IPS-20b (cell line): ENCODE data around the gene COL6A3.

Experiments used
- H3K27ac ChIP-seq: one replicate; pipeline ENCODE4 v1.5.1; 2013; ENCODE audit warnings: low read length
- H3K27me3 ChIP-seq: 2 replicates; pipeline ENCODE4 v1.6.1; 2013; ENCODE audit warnings: mild to moderate bottlenecking, low read length, inconsistent platforms; ENCODE audit not compliant: insufficient read depth
- H3K36me3 ChIP-seq: 2 replicates; pipeline ENCODE4 v1.6.1; 2013; ENCODE audit warnings: low read depth, mild to moderate bottlenecking, inconsistent platforms, low read length, moderate library complexity; ENCODE audit not compliant: insufficient read depth
- H3K4me1 ChIP-seq: 2 replicates; pipeline ENCODE4 v1.6.1; 2013; ENCODE audit warnings: mild to moderate bottlenecking, control low read depth, inconsistent platforms, low read length, moderate library complexity; ENCODE audit not compliant: insufficient read depth
- H3K4me3 ChIP-seq: 2 replicates; pipeline ENCODE4 v1.5.1; 2013; ENCODE audit warnings: mild to moderate bottlenecking, low read length, inconsistent platforms
- H3K9ac ChIP-seq: 2 replicates; pipeline ENCODE4 v1.6.1; 2013; ENCODE audit warnings: low read depth, mild to moderate bottlenecking, inconsistent platforms, low read length, moderate library complexity
- H3K9me3 ChIP-seq: 2 replicates; pipeline ENCODE4 v1.6.1; 2013; ENCODE audit warnings: mild to moderate bottlenecking, low read depth, low read length, inconsistent platforms; ENCODE audit not compliant: insufficient read depth

Gene COL6A3

GRCh38 chr2:237437566-237437965 is 23.6 kb upstream of the COL6A3 start:
- peaks cover 13% of the 10 kb centered on the region; the same call in 1 of the 2 replicates for H3K4me1 ChIP-seq
- H3K9me3 ChIP-seq = no peaks in the 10 kb centered on the region
- H3K9ac ChIP-seq = no peak overlapping the region; the same call in 1 of the 2 replicates
- no peaks in the 10 kb centered on the region for H3K36me3 ChIP-seq
- H3K27ac ChIP-seq = no peak overlapping the region
- H3K4me3 ChIP-seq = no peak overlapping the region
- no peaks in the 10 kb centered on the region for H3K27me3 ChIP-seq

- H3K27ac ChIP-seq = no peak overlapping the region
- no peaks in the 10 kb centered on the region for H3K36me3 ChIP-seq
- no peak overlapping the region for H3K4me3 ChIP-seq
- H3K4me1 ChIP-seq = peaks cover 13% of the 10 kb centered on the region; the same call in 1 of the 2 replicates
- H3K9ac ChIP-seq = no peak overlapping the region
- H3K27me3 ChIP-seq = no peaks in the 10 kb centered on the region
- no peaks in the 10 kb centered on the region for H3K9me3 ChIP-seq
Measured at GRCh38 chr2:237435844-237436587, 22.1 kb upstream of the COL6A3 start.

- Histone ChIP-seq H3K9me3 (no peaks in the 10 kb centered on the region), H3K27me3 (no peaks in the 10 kb centered on the region), H3K36me3 (no peaks in the 10 kb centered on the region), H3K4me3 (no peak overlapping the region), H3K4me1 (peaks cover 13% of the 10 kb centered on the region; the same call in 1 of the 2 replicates), H3K27ac (no peak overlapping the region), H3K9ac (no peak overlapping the region)
Measured at GRCh38 chr2:237434866-237435311, 20.9 kb upstream of the COL6A3 start.

GRCh38 chr2:237433920-237434676 is 20.1 kb upstream of the COL6A3 start:
- H3K4me3 ChIP-seq = no peak overlapping the region
- H3K27me3 ChIP-seq = no peaks in the 10 kb centered on the region
- H3K9ac ChIP-seq = no peak overlapping the region
- no peak overlapping the region for H3K27ac ChIP-seq
- no peaks in the 10 kb centered on the region for H3K36me3 ChIP-seq
- no peaks in the 10 kb centered on the region for H3K9me3 ChIP-seq
- peaks cover 13% of the 10 kb centered on the region; the same call in 1 of the 2 replicates for H3K4me1 ChIP-seq

GRCh38 chr2:237432484-237433092 is 18.6 kb upstream of the COL6A3 start:
- Histone ChIP-seq H3K36me3 (no peaks in the 10 kb centered on the region), H3K27me3 (peaks cover 7% of the 10 kb centered on the region; the same call in 1 of the 2 replicates), H3K4me1 (peaks cover 5% of the 10 kb centered on the region; the same call in 1 of the 2 replicates), H3K27ac (no peak overlapping the region), H3K4me3 (no peak overlapping the region), H3K9me3 (no peaks in the 10 kb centered on the region), H3K9ac (no peak overlapping the region)

GRCh38 chr2:237431837-237432236 is 17.9 kb upstream of the COL6A3 start:
- Histone ChIP-seq H3K9me3 (no peaks in the 10 kb centered on the region), H3K4me1 (peaks cover 5% of the 10 kb centered on the region; the same call in 1 of the 2 replicates), H3K27me3 (peaks cover 8% of the 10 kb centered on the region; the same call in 1 of the 2 replicates), H3K9ac (no peak overlapping the region), H3K4me3 (no peak overlapping the region), H3K36me3 (no peaks in the 10 kb centered on the region), H3K27ac (no peak overlapping the region)

GRCh38 chr2:237431372-237431771 is 17.4 kb upstream of the COL6A3 start:
- Histone ChIP-seq H3K27ac (no peak overlapping the region), H3K36me3 (no peaks in the 10 kb centered on the region), H3K9ac (no peak overlapping the region), H3K4me3 (no peak overlapping the region), H3K9me3 (no peaks in the 10 kb centered on the region), H3K4me1 (peaks cover 5% of the 10 kb centered on the region; the same call in 1 of the 2 replicates), H3K27me3 (peaks cover 8% of the 10 kb centered on the region; the same call in 1 of the 2 replicates)

GRCh38 chr2:237430861-237431260 is 16.9 kb upstream of the COL6A3 start:
- no peak overlapping the region for H3K4me3 ChIP-seq
- H3K4me1 ChIP-seq = peaks cover 5% of the 10 kb centered on the region; the same call in 1 of the 2 replicates
- no peak overlapping the region for H3K9ac ChIP-seq
- H3K27me3 ChIP-seq = peaks cover 8% of the 10 kb centered on the region; the same call in 1 of the 2 replicates
- no peak overlapping the region for H3K27ac ChIP-seq
- H3K36me3 ChIP-seq = no peaks in the 10 kb centered on the region
- no peaks in the 10 kb centered on the region for H3K9me3 ChIP-seq

GRCh38 chr2:237429753-237430152 is 15.8 kb upstream of the COL6A3 start:
- Histone ChIP-seq H3K36me3 (no peaks in the 10 kb centered on the region), H3K27me3 (peaks cover 13% of the 10 kb centered on the region), H3K9me3 (no peaks in the 10 kb centered on the region), H3K4me3 (no peak overlapping the region), H3K4me1 (peaks cover 1% of the 10 kb centered on the region; the same call in 1 of the 2 replicates), H3K27ac (no peak overlapping the region), H3K9ac (no peak overlapping the region)

GRCh38 chr2:237427769-237428506 is 14.0 kb upstream of the COL6A3 start:
- H3K4me1 ChIP-seq = no peaks in the 10 kb centered on the region
- no peak overlapping the region for H3K4me3 ChIP-seq
- no peaks in the 10 kb centered on the region for H3K36me3 ChIP-seq
- peaks cover 13% of the 10 kb centered on the region for H3K27me3 ChIP-seq
- no peak overlapping the region for H3K9ac ChIP-seq
- no peaks in the 10 kb centered on the region for H3K9me3 ChIP-seq
- H3K27ac ChIP-seq = no peak overlapping the region

- Histone ChIP-seq H3K9ac (no peak overlapping the region), H3K4me1 (peaks cover 3% of the 10 kb centered on the region; the same call in 1 of the 2 replicates), H3K27me3 (peaks cover 25% of the 10 kb centered on the region), H3K36me3 (no peaks in the 10 kb centered on the region), H3K4me3 (no peak overlapping the region), H3K9me3 (no peaks in the 10 kb centered on the region), H3K27ac (no peak overlapping the region)
Measured at GRCh38 chr2:237426517-237426916, 12.6 kb upstream of the COL6A3 start.
